Keratinocyte (primary cell): ENCODE measurements around the gene SDK2. TPM values are rescaled to one million over a fixed set of nuclear protein-coding genes. Genes with fewer than 3 reads are reported as not detected.

Source experiments
- DNase-seq: peaks from one replicate; pipeline ENCODE4 v3.0.0-alpha.2; 2011; ENCODE audit warnings: low read depth, missing footprints, low spot score
- FAIRE-seq: peaks from 2 replicates; lab custom pipeline; 2011; peaks lifted over from hg19 to GRCh38; lab: Jason Lieb, UNC
- H2AFZ ChIP-seq: 2 replicates; pipeline ENCODE4 v1.6.0; 2012; ENCODE audit warnings: low read length, control low read depth, inconsistent platforms; ENCODE audit not compliant: control insufficient read depth
- H3K27ac ChIP-seq: 2 replicates; pipeline ENCODE4 v1.5.1; 2011; ENCODE audit warnings: low read length; ENCODE audit not compliant: control insufficient read depth, insufficient read depth
- H3K27me3 ChIP-seq: 3 replicates; pipeline ENCODE4 v1.6.0; 2011; ENCODE audit warnings: low read length; ENCODE audit not compliant: control insufficient read depth, insufficient read depth; ENCODE audit errors: extremely low read depth
- H3K36me3 ChIP-seq, 2 experiments: 2 replicates in 1 of 2; 3 replicates in 1 of 2; pipeline ENCODE4 v1.5.1; 2011; ENCODE audit warnings: low read length in 2 of 2, mild to moderate bottlenecking in 1 of 2; ENCODE audit not compliant: control insufficient read depth in 2 of 2, insufficient read depth in 2 of 2; ENCODE audit errors: extremely low read depth in 1 of 2
- H3K4me1 ChIP-seq: 3 replicates; pipeline ENCODE4 v1.5.1; 2011; ENCODE audit warnings: low read length; ENCODE audit not compliant: control insufficient read depth, insufficient read depth; ENCODE audit errors: extremely low read depth
- H3K4me2 ChIP-seq: 3 replicates; pipeline ENCODE4 v1.6.0; 2011; ENCODE audit warnings: low read depth, low read length; ENCODE audit not compliant: control insufficient read depth, insufficient read depth; ENCODE audit errors: extremely low read depth
- H3K4me3 ChIP-seq, 3 experiments: fragments of 200-600 bp in 1 of 3; sonication (generic) in 1 of 3; 2 replicates in 2 of 3; 3 replicates in 1 of 3; pipeline ENCODE4 v1.5.1; 2011 to 2016; ENCODE audit warnings: low read length in 3 of 3, mild to moderate bottlenecking in 3 of 3, control low read depth in 2 of 3, inconsistent platforms in 1 of 3, low read depth in 1 of 3, mixed read lengths in 1 of 3, mixed run types in 1 of 3, moderate library complexity in 1 of 3; ENCODE audit not compliant: control insufficient read depth in 2 of 3, insufficient read depth in 2 of 3; ENCODE audit errors: extremely low read depth in 1 of 3
- H3K79me2 ChIP-seq: 2 replicates; pipeline ENCODE4 v1.6.0; 2012; ENCODE audit warnings: low read length; ENCODE audit not compliant: control insufficient read depth, insufficient read depth
- H3K9ac ChIP-seq: 3 replicates; pipeline ENCODE4 v1.6.0; 2011; ENCODE audit warnings: low read length; ENCODE audit not compliant: control insufficient read depth, insufficient read depth; ENCODE audit errors: extremely low read depth
- H3K9me1 ChIP-seq: 3 replicates; pipeline ENCODE4 v1.6.0; 2011; ENCODE audit warnings: low read length; ENCODE audit not compliant: control insufficient read depth, insufficient read depth; ENCODE audit errors: extremely low read depth
- H3K9me3 ChIP-seq: 2 replicates; pipeline ENCODE4 v1.5.1; 2012; ENCODE audit warnings: low read depth, low read length; ENCODE audit not compliant: control insufficient read depth
- H4K20me1 ChIP-seq: 3 replicates; pipeline ENCODE4 v1.6.0; 2011; ENCODE audit warnings: low read length; ENCODE audit not compliant: control insufficient read depth, insufficient read depth; ENCODE audit errors: extremely low read depth
- EZH2 ChIP-seq: IDR thresholded peaks from one replicate; pipeline ENCODE4 v1.6.1; 2012; ENCODE audit warnings: inconsistent platforms, mild to moderate bottlenecking, low read length, moderate library complexity
- dilution Hi-C: fragments of 300-500 bp; cut with MboI; formaldehyde crosslinking; loops from one replicate; pipeline ENCODE4 v1.7.0; 2020; ENCODE audit warnings: low sequenced_read_pairs; ENCODE audit not compliant: extremely low pct_ligation_motif_present
- polyA plus RNA-seq, 5 experiments: library from polyadenylated mRNA; depleted of rRNA in 3 of 5; stranded (reverse) in 3 of 5; stranded (forward) in 1 of 5; unstranded in 1 of 5; fragments of >200 nt; gene quantifications; 1 replicate in 1 of 5; 2 replicates in 3 of 5; 3 replicates in 1 of 5; pipeline versions ENCODE4 v1.2.1 to v1.2.3, GENCODE V29; 2011 to 2012; ENCODE audit warnings: missing spikeins in 2 of 5, low read depth in 1 of 5, low replicate concordance in 1 of 5
- TF ChIP-seq, protein P1 (sequence below), 3 experiments: IDR thresholded peaks in 1 of 3; conservative IDR thresholded peaks in 1 of 3; optimal IDR thresholded peaks in 1 of 3; 2 replicates in 2 of 3; 3 replicates in 1 of 3; pipeline versions ENCODE3 to v1.5.1; 2011; ENCODE audit warnings: low read length in 3 of 3, mild to moderate bottlenecking in 3 of 3, moderate library complexity in 2 of 3, control low read depth in 1 of 3, inconsistent platforms in 1 of 3; ENCODE audit not compliant: insufficient read depth in 2 of 3; ENCODE audit errors: extremely low read depth in 1 of 3

The SDK2 gene
- polyA plus RNA-seq, 1 donor (not counting 4 experiments of a cell fraction or from before 2014, with no cell fraction given) = 1.8 TPM

GRCh38 chr17:73585583-73585982 lies 58.7 kb downstream of the SDK2 start:
- Histone ChIP-seq H3K36me3 (no peaks in the 10 kb centered on the region), H2AFZ (no peak overlapping the region), H3K27ac (no peak overlapping the region), H3K9me1 (no peaks in the 10 kb centered on the region), H4K20me1 (peaks cover 3% of the 10 kb centered on the region), H3K9ac (no peak overlapping the region), H3K4me1 (peaks cover 6% of the 10 kb centered on the region), H3K27me3 (no peaks in the 10 kb centered on the region), H3K4me2 (no peak overlapping the region), H3K79me2 (no peaks in the 10 kb centered on the region), H3K9me3 (no peaks in the 10 kb centered on the region), H3K4me3 (no peak overlapping the region)
- TF ChIP-seq, protein P1, sequence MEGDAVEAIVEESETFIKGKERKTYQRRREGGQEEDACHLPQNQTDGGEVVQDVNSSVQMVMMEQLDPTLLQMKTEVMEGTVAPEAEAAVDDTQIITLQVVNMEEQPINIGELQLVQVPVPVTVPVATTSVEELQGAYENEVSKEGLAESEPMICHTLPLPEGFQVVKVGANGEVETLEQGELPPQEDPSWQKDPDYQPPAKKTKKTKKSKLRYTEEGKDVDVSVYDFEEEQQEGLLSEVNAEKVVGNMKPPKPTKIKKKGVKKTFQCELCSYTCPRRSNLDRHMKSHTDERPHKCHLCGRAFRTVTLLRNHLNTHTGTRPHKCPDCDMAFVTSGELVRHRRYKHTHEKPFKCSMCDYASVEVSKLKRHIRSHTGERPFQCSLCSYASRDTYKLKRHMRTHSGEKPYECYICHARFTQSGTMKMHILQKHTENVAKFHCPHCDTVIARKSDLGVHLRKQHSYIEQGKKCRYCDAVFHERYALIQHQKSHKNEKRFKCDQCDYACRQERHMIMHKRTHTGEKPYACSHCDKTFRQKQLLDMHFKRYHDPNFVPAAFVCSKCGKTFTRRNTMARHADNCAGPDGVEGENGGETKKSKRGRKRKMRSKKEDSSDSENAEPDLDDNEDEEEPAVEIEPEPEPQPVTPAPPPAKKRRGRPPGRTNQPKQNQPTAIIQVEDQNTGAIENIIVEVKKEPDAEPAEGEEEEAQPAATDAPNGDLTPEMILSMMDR (optimal IDR thresholded peaks at IDR 0.05 in 1 of 3, IDR thresholded peaks at IDR 0.05 in 1 of 3, conservative IDR thresholded peaks at IDR 0.05 in 1 of 3; ENCODE audit: extremely low read depth in 1 of 3, insufficient read depth in 2 of 3, low read length in 3 of 3) = peak in 2 of 3 experiments; percentile 14 to 33
- TF ChIP-seq EZH2 = no peak
- FAIRE-seq (no peak), DNase-seq (no peak)
- dilution Hi-C loops = no loop called here

GRCh38 chr17:73584987-73585386 lies 59.3 kb downstream of the SDK2 start:
- Histone ChIP-seq H3K4me1 (peaks cover 6% of the 10 kb centered on the region), H3K36me3 (no peaks in the 10 kb centered on the region), H3K9ac (no peak overlapping the region), H3K9me3 (no peaks in the 10 kb centered on the region), H3K4me2 (no peak overlapping the region), H3K27ac (no peak overlapping the region), H3K79me2 (no peaks in the 10 kb centered on the region), H4K20me1 (peaks cover 3% of the 10 kb centered on the region), H3K9me1 (no peaks in the 10 kb centered on the region), H3K4me3 (no peak overlapping the region), H3K27me3 (no peaks in the 10 kb centered on the region), H2AFZ (no peak overlapping the region)
- DNase-seq (no peak), FAIRE-seq (no peak)
- no peak for TF ChIP-seq EZH2
- TF ChIP-seq, protein P1 (optimal IDR thresholded peaks at IDR 0.05 in 1 of 3, IDR thresholded peaks at IDR 0.05 in 1 of 3, conservative IDR thresholded peaks at IDR 0.05 in 1 of 3; ENCODE audit: extremely low read depth in 1 of 3, insufficient read depth in 2 of 3, low read length in 3 of 3) = no peak
- dilution Hi-C loops = no loop called here
